B cell (primary cell): ENCODE data around the gene DUXA. TPM values are rescaled to one million over a fixed set of nuclear protein-coding genes. Genes with fewer than 3 reads are reported as not detected.

Experiments used
- ATAC-seq: fragments of 200-7000 bp; cut with Tn5 transposase; one replicate; pipeline ENCODE4 v1.10.0; 2021; ENCODE audit warnings: low read depth, mild to moderate bottlenecking, moderate number of reproducible peaks, moderate library complexity
- CTCF ChIA-PET: fragments of 350-600 bp; sonication (Branson Sonifier 250); formaldehyde crosslinking; loops from one replicate; lab custom pipeline; 2021; ENCODE audit warnings: antibody characterized with exemption, inconsistent platforms; lab: Charles Lee
- POLR2A ChIA-PET: fragments of 350-600 bp; sonication (Branson Sonifier 250); formaldehyde crosslinking; loops from one replicate; lab custom pipeline; 2021; ENCODE audit warnings: antibody characterized with exemption; lab: Charles Lee
- DNase-seq: peaks from one replicate; pipeline ENCODE4 v3.0.0; 2013
- H2AFZ ChIP-seq: 2 replicates; pipeline ENCODE4 v1.6.1; 2012; ENCODE audit warnings: mild to moderate bottlenecking, low read depth, low read length; ENCODE audit not compliant: insufficient read depth, poor library complexity, severe bottlenecking
- H3K27ac ChIP-seq, 2 donors: 1 replicate in 1 of 2; 2 replicates in 1 of 2; pipeline ENCODE4 v1.5.1; 2012 to 2013; ENCODE audit warnings: low read length in 2 of 2, mild to moderate bottlenecking in 2 of 2, moderate library complexity in 1 of 2
- H3K27me3 ChIP-seq, 4 experiments: fragments of 200-600 bp in 1 of 4; sonication (generic) in 1 of 4; replicated peaks in 1 of 4; 1 replicate in 2 of 4; 2 replicates in 2 of 4; pipeline versions ENCODE4 v1.6.1 to v1.7.0; 2013 to 2016; ENCODE audit warnings: low read length in 3 of 4, mild to moderate bottlenecking in 2 of 4, mixed read lengths in 1 of 4, moderate library complexity in 1 of 4; ENCODE audit not compliant: insufficient read depth in 4 of 4, control insufficient read depth in 3 of 4; ENCODE audit errors: control extremely low read depth in 1 of 4
- H3K36me3 ChIP-seq, 2 experiments: replicated peaks in 1 of 2; 1 replicate in 1 of 2; 2 replicates in 1 of 2; pipeline versions ENCODE4 v1.6.1 to v1.7.1; 2013; ENCODE audit warnings: low read length in 1 of 2; ENCODE audit not compliant: insufficient read depth in 2 of 2, control insufficient read depth in 1 of 2; ENCODE audit errors: control extremely low read depth in 1 of 2, extremely low read depth in 1 of 2
- H3K4me1 ChIP-seq, 2 donors: fragments of 200-600 bp in 1 of 2; sonication (generic) in 1 of 2; 1 replicate in 1 of 2; 2 replicates in 1 of 2; pipeline versions ENCODE4 v1.5.1 to v1.6.1; 2013 to 2017; ENCODE audit warnings: low read length in 2 of 2; ENCODE audit not compliant: control insufficient read depth in 2 of 2, insufficient read depth in 2 of 2
- H3K4me2 ChIP-seq: replicated peaks from 2 replicates; pipeline ENCODE3; 2012; ENCODE audit warnings: mild to moderate bottlenecking, low read depth, low read length; ENCODE audit not compliant: poor library complexity, severe bottlenecking
- H3K4me3 ChIP-seq, 5 experiments: fragments of 200-600 bp in 1 of 5; sonication (generic) in 1 of 5; 1 replicate in 3 of 5; 2 replicates in 2 of 5; pipeline versions ENCODE4 v1.5.1 to v1.7.0; 2011 to 2016; ENCODE audit warnings: low read length in 4 of 5, mild to moderate bottlenecking in 4 of 5, low read depth in 2 of 5, control low read depth in 1 of 5, moderate library complexity in 1 of 5; ENCODE audit not compliant: insufficient read depth in 1 of 5; ENCODE audit errors: control extremely low read depth in 1 of 5, extremely low read depth in 1 of 5
- H3K79me2 ChIP-seq: fragments of 200-600 bp; sonication (generic); one replicate; pipeline ENCODE4 v1.6.0; 2016; ENCODE audit warnings: low read length; ENCODE audit not compliant: control insufficient read depth, insufficient read depth
- H3K9ac ChIP-seq: fragments of 200-600 bp; sonication (generic); 2 replicates; pipeline ENCODE4 v1.6.1; 2017; ENCODE audit warnings: mild to moderate bottlenecking, low read length, moderate library complexity
- H3K9me3 ChIP-seq, 3 donors: one replicate each; pipeline versions ENCODE4 v1.6.1 to v1.7.1; 2013; ENCODE audit warnings: low read length in 2 of 3; ENCODE audit not compliant: control insufficient read depth in 2 of 3, insufficient read depth in 1 of 3; ENCODE audit errors: control extremely low read depth in 1 of 3
- H4K20me1 ChIP-seq: 2 replicates; pipeline ENCODE4 v1.6.0; 2012; ENCODE audit warnings: mild to moderate bottlenecking, low read length; ENCODE audit not compliant: insufficient read depth, control insufficient read depth, poor library complexity, severe bottlenecking
- H3K27ac Mint-ChIP-seq: one replicate; pipeline ENCODE4 v1.8.0; 2021; ENCODE audit warnings: mixed read lengths
- H3K27me3 Mint-ChIP-seq: one replicate; pipeline ENCODE4 v1.8.0; 2021; ENCODE audit warnings: mixed read lengths
- H3K4me1 Mint-ChIP-seq: one replicate; pipeline ENCODE4 v1.8.0; 2021; ENCODE audit warnings: mixed read lengths
- H3K4me3 Mint-ChIP-seq: one replicate; pipeline ENCODE4 v1.8.0; 2021; ENCODE audit warnings: mixed read lengths
- H3K9me3 Mint-ChIP-seq: one replicate; pipeline ENCODE4 v1.8.0; 2022; ENCODE audit warnings: mixed read lengths; ENCODE audit not compliant: insufficient read depth
- EZH2 ChIP-seq: IDR thresholded peaks from 2 replicates; pipeline ENCODE4 v1.6.1; 2012; ENCODE audit warnings: borderline replicate concordance, low read depth, mild to moderate bottlenecking, moderate library complexity, low read length; ENCODE audit not compliant: insufficient read depth, poor library complexity, severe bottlenecking
- WGBS: methylation state at CpG from one replicate; pipeline ENCODE4 v1.1.5; 2013; ENCODE audit warnings: missing lambda C conversion rate; ENCODE audit not compliant: insufficient coverage; 5-methylcytosine and 5-hydroxymethylcytosine counted together
- intact Hi-C: fragments of 100-400 bp; cut with micrococcal nuclease; formaldehyde crosslinking; loops from one replicate; pipeline ENCODE4 v1.10.0; 2022
- polyA minus RNA-seq: library from RNA; depleted of rRNA, polyadenylated mRNA; stranded (reverse); fragments of >200 nt; gene quantifications from 2 replicates; pipeline ENCODE4 v1.2.3, GENCODE V29; 2012
- polyA plus RNA-seq: library from polyadenylated mRNA; depleted of rRNA; stranded (reverse); fragments of >200 nt; gene quantifications from 2 replicates; pipeline ENCODE4 v1.2.3, GENCODE V29; 2012
- total RNA-seq, 2 donors: library from RNA; stranded (reverse); fragments of 120-200 nt in 1 of 2; gene quantifications; 1 replicate in 1 of 2; 2 replicates in 1 of 2; pipeline versions ENCODE4 v1.2.3 to v1.2.4, GENCODE V29; 2013 to 2022
- TF ChIP-seq, protein P1 (sequence below): fragments of 200-600 bp; IDR thresholded peaks from one replicate; pipeline ENCODE4 v1.8.0; 2022; ENCODE audit warnings: antibody characterized with exemption, mild to moderate bottlenecking

The DUXA gene
- not detected in 2 replicates for total RNA-seq
- total RNA-seq (2013), result not detected
- polyA plus RNA-seq, result not detected in 2 replicates
- polyA minus RNA-seq, result not detected in 2 replicates

DNA sequence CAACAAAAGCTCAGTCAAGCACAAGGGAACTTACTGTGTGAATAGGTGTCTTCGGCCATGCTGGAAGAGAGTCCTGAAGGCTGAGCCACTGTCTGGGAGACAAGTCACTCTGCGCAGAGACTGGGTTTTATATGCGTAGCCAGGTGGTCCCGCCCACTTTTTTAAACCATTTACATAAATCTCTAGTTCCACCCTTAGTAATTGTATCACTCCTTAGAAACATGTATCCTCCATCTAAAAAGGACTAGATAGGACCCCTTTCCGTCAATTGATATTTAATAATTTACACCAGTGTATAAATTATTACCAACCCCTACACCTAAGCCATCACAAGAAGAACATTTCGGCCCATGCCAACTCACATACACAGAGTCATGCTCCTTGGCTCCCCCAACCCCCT lies at the start of gene DUXA:
Gene DUXA (minus strand): TSS at position 101 of the 400 bp plus-strand sequence. CDS start 42 bp downstream, at position 59.
- Histone ChIP-seq H3K9ac (no peak within 1 kb of the TSS), H3K4me2 (no peak within 1 kb of the TSS), H3K4me3 (no peak within 1 kb of the TSS), H3K79me2 (no peaks in the 10 kb centered on the region), H3K9me3 (peaks cover 0 to 15% (median 0%) of the 10 kb centered on the region in 3 donors), H4K20me1 (no peaks in the 10 kb centered on the region), H3K27me3 (peaks cover 0 to 2% (median 0%) of the 10 kb centered on the region in 4 experiments), H3K27ac (no peak within 1 kb of the TSS), H2AFZ (no peak within 1 kb of the TSS), H3K36me3 (no peaks in the 10 kb centered on the region), H3K4me1 (peaks cover 0 to 8% of the 10 kb centered on the region in 2 donors)
- no peak for ATAC-seq
- no peak for DNase-seq
- Mint-ChIP-seq H3K27me3 (peaks cover 6% of the 10 kb centered on the region), H3K27ac (no peak within 1 kb of the TSS), H3K4me1 (peaks cover 8% of the 10 kb centered on the region), H3K9me3 (peaks cover 9% of the 10 kb centered on the region), H3K4me3 (no peak within 1 kb of the TSS)
- WGBS, result 93% methylated on average over 3 of the region's 6 CpGs
- CTCF ChIA-PET, result no interaction called here
- no peak for TF ChIP-seq EZH2
- TF ChIP-seq, protein P1, sequence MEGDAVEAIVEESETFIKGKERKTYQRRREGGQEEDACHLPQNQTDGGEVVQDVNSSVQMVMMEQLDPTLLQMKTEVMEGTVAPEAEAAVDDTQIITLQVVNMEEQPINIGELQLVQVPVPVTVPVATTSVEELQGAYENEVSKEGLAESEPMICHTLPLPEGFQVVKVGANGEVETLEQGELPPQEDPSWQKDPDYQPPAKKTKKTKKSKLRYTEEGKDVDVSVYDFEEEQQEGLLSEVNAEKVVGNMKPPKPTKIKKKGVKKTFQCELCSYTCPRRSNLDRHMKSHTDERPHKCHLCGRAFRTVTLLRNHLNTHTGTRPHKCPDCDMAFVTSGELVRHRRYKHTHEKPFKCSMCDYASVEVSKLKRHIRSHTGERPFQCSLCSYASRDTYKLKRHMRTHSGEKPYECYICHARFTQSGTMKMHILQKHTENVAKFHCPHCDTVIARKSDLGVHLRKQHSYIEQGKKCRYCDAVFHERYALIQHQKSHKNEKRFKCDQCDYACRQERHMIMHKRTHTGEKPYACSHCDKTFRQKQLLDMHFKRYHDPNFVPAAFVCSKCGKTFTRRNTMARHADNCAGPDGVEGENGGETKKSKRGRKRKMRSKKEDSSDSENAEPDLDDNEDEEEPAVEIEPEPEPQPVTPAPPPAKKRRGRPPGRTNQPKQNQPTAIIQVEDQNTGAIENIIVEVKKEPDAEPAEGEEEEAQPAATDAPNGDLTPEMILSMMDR, result no peak
- POLR2A ChIA-PET, result no interaction called here
- intact Hi-C loops, result no loop called here

DNA sequence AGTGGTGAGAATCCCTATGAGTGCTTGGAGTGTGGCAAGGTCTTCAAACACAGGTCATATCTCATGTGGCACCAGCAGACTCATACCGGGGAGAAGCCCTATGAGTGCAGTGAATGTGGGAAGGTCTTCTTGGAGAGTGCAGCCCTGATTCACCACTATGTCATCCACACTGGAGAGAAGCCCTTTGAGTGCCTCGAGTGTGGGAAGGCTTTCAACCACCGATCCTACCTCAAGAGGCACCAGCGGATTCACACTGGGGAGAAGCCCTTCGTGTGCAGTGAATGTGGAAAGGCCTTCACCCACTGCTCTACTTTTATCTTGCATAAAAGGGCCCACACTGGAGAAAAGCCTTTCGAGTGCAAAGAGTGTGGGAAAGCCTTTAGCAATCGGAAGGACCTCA lies 44.8 kb upstream of the DUXA start:
- Mint-ChIP-seq H3K27ac (no peak overlapping the region), H3K27me3 (no peaks in the 10 kb centered on the region), H3K4me1 (peaks cover 2% of the 10 kb centered on the region), H3K9me3 (no peaks in the 10 kb centered on the region), H3K4me3 (no peak overlapping the region)
- no peak overlapping the region for H3K27ac ChIP-seq
- H3K79me2 ChIP-seq, result peaks cover 22% of the 10 kb centered on the region
- no peak overlapping the region for H2AFZ ChIP-seq
- CTCF ChIA-PET, result no interaction called here
- POLR2A ChIA-PET, result no interaction called here
- H3K27me3 ChIP-seq, result no peaks in the 10 kb centered on the region
- no peak overlapping the region for H3K9ac ChIP-seq
- WGBS, result 100% methylated on average over 2 of the region's 7 CpGs
- intact Hi-C loops, result no loop called here
- DNase-seq (no peak), ATAC-seq (no peak)
- peaks cover 2 to 54% of the 10 kb centered on the region in 2 experiments for H3K36me3 ChIP-seq
- peaks cover 14% of the 10 kb centered on the region for H4K20me1 ChIP-seq
- no peak overlapping the region for H3K4me3 ChIP-seq
- H3K9me3 ChIP-seq, result peaks cover 0 to 8% (median 0%) of the 10 kb centered on the region in 3 donors
- no peak for TF ChIP-seq EZH2
- TF ChIP-seq, protein P1, result no peak
- no peak overlapping the region for H3K4me2 ChIP-seq
- no peaks in the 10 kb centered on the region for H3K4me1 ChIP-seq
